ENCODE measurements around the gene HRH3. TPM values are rescaled to one million over a fixed set of nuclear protein-coding genes. Genes with fewer than 3 reads are reported as not detected.

Gene HRH3
- total RNA-seq, 1 donor = not detected

- Histone ChIP-seq H3K4me1 (ENCODE audit: insufficient read depth, low read length) (no peaks in the 10 kb centered on the region), H2AFZ (ENCODE audit: low read length) (no peak overlapping the region), H4K20me1 (ENCODE audit: insufficient read depth, low read length) (no peaks in the 10 kb centered on the region), H3K9me3 (ENCODE audit: low read depth, low read length) (no peaks in the 10 kb centered on the region), H3K79me2 (ENCODE audit: insufficient read depth, low read length) (no peaks in the 10 kb centered on the region), H3K27me3 (ENCODE audit: insufficient read depth, low read length) (peaks cover 13% of the 10 kb centered on the region), H3K36me3 (ENCODE audit: insufficient read depth, low read length) (no peaks in the 10 kb centered on the region), H3K4me3 (ENCODE audit: insufficient read depth, low read length) (no peak overlapping the region), H3K27ac (ENCODE audit: low read depth, low read length) (no peak overlapping the region), H3K4me2 (ENCODE audit: insufficient read depth, low read length) (no peak overlapping the region)
- TF ChIP-seq CTCF (IDR thresholded peaks at IDR 0.05; ENCODE audit: extremely low read depth, low read depth, low read length) = no peak
- no peak for DNase-seq (ENCODE audit: insufficient read length, low spot score, missing footprints)
These were observed 10.2 kb upstream of the HRH3 start for GRCh38 chr20:62230276-62230675.

DNA sequence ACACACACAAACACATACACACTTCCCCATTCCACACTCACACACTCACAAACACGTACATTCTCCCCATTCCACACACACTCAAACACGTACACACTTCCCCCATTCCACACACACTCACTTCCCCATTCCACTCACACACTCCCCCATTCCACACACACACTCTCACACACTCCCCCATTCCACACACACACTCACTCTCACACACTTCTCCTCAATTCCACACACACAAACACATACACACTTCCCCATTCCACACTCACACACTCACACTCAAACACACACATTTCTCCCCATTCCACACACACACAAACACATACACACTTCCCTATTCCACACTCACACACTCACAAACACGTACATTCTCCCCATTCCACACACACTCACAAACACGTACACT is 9.6 kb upstream of the HRH3 start:
- no peak for DNase-seq (ENCODE audit: insufficient read length, low spot score, missing footprints)
- H3K79me2 ChIP-seq (ENCODE audit: insufficient read depth, low read length) = no peaks in the 10 kb centered on the region
- H2AFZ ChIP-seq (ENCODE audit: low read length) = no peak overlapping the region
- H3K9me3 ChIP-seq (ENCODE audit: low read depth, low read length) = no peaks in the 10 kb centered on the region
- peaks cover 17% of the 10 kb centered on the region for H3K27me3 ChIP-seq (ENCODE audit: insufficient read depth, low read length)
- no peak overlapping the region for H3K4me2 ChIP-seq (ENCODE audit: insufficient read depth, low read length)
- H4K20me1 ChIP-seq (ENCODE audit: insufficient read depth, low read length) = no peaks in the 10 kb centered on the region
- no peak overlapping the region for H3K27ac ChIP-seq (ENCODE audit: low read depth, low read length)
- no peak overlapping the region for H3K4me3 ChIP-seq (ENCODE audit: insufficient read depth, low read length)
- H3K4me1 ChIP-seq (ENCODE audit: insufficient read depth, low read length) = no peaks in the 10 kb centered on the region
- no peak for TF ChIP-seq CTCF (IDR thresholded peaks at IDR 0.05; ENCODE audit: extremely low read depth, low read depth, low read length)
- no peaks in the 10 kb centered on the region for H3K36me3 ChIP-seq (ENCODE audit: insufficient read depth, low read length)

DNA sequence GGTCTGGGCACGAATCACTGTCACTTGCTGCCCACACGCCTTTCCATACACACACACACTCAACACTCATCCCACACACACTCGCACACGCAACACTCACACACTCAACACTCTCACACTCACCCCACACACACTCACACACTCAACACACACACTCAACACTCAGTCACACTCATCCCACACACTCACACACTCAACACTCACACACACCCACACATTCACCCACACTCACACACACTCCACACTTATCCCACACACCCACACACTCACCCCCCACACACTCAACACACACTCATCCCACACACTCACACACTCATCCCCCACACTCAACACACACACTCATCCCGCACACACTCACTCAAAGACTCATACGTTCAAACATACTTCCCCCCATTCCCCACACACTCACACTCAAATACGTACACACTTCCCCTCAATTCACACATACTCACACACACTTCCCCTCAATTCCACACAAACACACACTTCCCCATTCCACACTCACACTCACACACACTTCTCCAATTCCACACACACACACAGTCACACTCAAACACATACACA is 9.0 kb upstream of the HRH3 start:
- H3K9me3 ChIP-seq (ENCODE audit: low read depth, low read length) = no peaks in the 10 kb centered on the region
- DNase-seq (ENCODE audit: insufficient read length, low spot score, missing footprints) = no peak
- no peak overlapping the region for H2AFZ ChIP-seq (ENCODE audit: low read length)
- no peaks in the 10 kb centered on the region for H4K20me1 ChIP-seq (ENCODE audit: insufficient read depth, low read length)
- no peaks in the 10 kb centered on the region for H3K36me3 ChIP-seq (ENCODE audit: insufficient read depth, low read length)
- no peak overlapping the region for H3K27ac ChIP-seq (ENCODE audit: low read depth, low read length)
- peaks cover 17% of the 10 kb centered on the region for H3K27me3 ChIP-seq (ENCODE audit: insufficient read depth, low read length)
- TF ChIP-seq CTCF (IDR thresholded peaks at IDR 0.05; ENCODE audit: extremely low read depth, low read depth, low read length) = no peak
- no peaks in the 10 kb centered on the region for H3K4me1 ChIP-seq (ENCODE audit: insufficient read depth, low read length)
- H3K79me2 ChIP-seq (ENCODE audit: insufficient read depth, low read length) = no peaks in the 10 kb centered on the region
- H3K4me2 ChIP-seq (ENCODE audit: insufficient read depth, low read length) = no peak overlapping the region
- no peak overlapping the region for H3K4me3 ChIP-seq (ENCODE audit: insufficient read depth, low read length)

GRCh38 chr20:62227977-62228958 is 8.2 kb upstream of the HRH3 start:
- no peak for DNase-seq (ENCODE audit: insufficient read length, low spot score, missing footprints)
- Histone ChIP-seq H3K27ac (ENCODE audit: low read depth, low read length) (no peak overlapping the region), H3K9me3 (ENCODE audit: low read depth, low read length) (no peaks in the 10 kb centered on the region), H3K4me1 (ENCODE audit: insufficient read depth, low read length) (no peaks in the 10 kb centered on the region), H4K20me1 (ENCODE audit: insufficient read depth, low read length) (no peaks in the 10 kb centered on the region), H3K4me2 (ENCODE audit: insufficient read depth, low read length) (no peak overlapping the region), H2AFZ (ENCODE audit: low read length) (no peak overlapping the region), H3K36me3 (ENCODE audit: insufficient read depth, low read length) (no peaks in the 10 kb centered on the region), H3K27me3 (ENCODE audit: insufficient read depth, low read length) (peaks cover 21% of the 10 kb centered on the region), H3K79me2 (ENCODE audit: insufficient read depth, low read length) (no peaks in the 10 kb centered on the region), H3K4me3 (ENCODE audit: insufficient read depth, low read length) (no peak overlapping the region)
- no peak for TF ChIP-seq CTCF (IDR thresholded peaks at IDR 0.05; ENCODE audit: extremely low read depth, low read depth, low read length)

Measured in osteoblast (primary cell).